ENCODE data around the gene TDRD10.

The TDRD10 gene

GRCh38 chr1:154502066-154502743, at the start of gene TDRD10, which contains the start of gene SHE:
TDRD10 (plus strand) TSS chr1:154502219; CDS start chr1:154506904, 4,685 bp downstream.
SHE (minus strand) TSS chr1:154502412; CDS start chr1:154502026, 386 bp downstream.
- CTCF ChIA-PET: no interaction called here
- TF ChIP-seq HDGF (IDR thresholded peaks at IDR 0.05; ENCODE audit: borderline replicate concordance) (no peak), FOXA1 (IDR thresholded peaks at IDR 0.05) (no peak), SP1 (IDR thresholded peaks at IDR 0.05) (no peak), ZNF384 (IDR thresholded peaks at IDR 0.05) (no peak), BHLHE40 (IDR thresholded peaks at IDR 0.05; ENCODE audit: borderline replicate concordance) (no peak), PKNOX1 (IDR thresholded peaks at IDR 0.05) (no peak), CTBP1 (IDR thresholded peaks at IDR 0.05; ENCODE audit: borderline replicate concordance) (no peak), NFRKB (IDR thresholded peaks at IDR 0.05) (no peak), TARDBP (IDR thresholded peaks at IDR 0.05) (no peak), FOXM1 (IDR thresholded peaks at IDR 0.05; ENCODE audit: borderline replicate concordance) (no peak), SUZ12 (IDR thresholded peaks at IDR 0.05) (no peak), L3MBTL2 (conservative IDR thresholded peaks at IDR 0.05) (no peak), ARNT (IDR thresholded peaks at IDR 0.05) (no peak), LEF1 (IDR thresholded peaks at IDR 0.05; ENCODE audit: borderline replicate concordance) (no peak), ELF4 (IDR thresholded peaks at IDR 0.05) (no peak), FOXK2 (IDR thresholded peaks at IDR 0.05) (no peak)
- DNase-seq (ENCODE audit: extremely low spot score): no peak
- POLR2A ChIA-PET: no interaction called here

DNA sequence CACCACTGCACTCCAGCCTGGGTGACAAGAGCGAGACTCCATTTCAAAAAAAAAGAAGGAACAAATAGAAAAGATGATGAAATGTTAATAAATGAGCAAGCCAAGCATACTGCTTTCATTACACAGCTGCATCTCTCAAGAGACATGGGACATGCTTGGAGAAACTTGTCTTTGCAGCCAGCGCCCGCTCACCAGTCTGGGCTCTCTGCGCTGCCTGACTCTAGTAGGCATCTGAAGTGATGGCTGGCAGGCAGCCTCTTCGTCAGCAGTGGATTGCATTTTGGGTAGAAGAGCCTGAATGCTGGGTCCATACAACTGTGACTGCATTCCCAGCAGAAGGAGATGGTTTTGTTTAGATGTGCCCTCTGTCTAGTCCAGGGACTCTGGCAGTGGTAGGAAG, 48.9 kb upstream of the TDRD10 start:
- no peak for DNase-seq (ENCODE audit: extremely low spot score)
- ChIA-PET CTCF (no interaction called here), POLR2A (no interaction called here)
- TF ChIP-seq ARNT (IDR thresholded peaks at IDR 0.05): no peak

DNA sequence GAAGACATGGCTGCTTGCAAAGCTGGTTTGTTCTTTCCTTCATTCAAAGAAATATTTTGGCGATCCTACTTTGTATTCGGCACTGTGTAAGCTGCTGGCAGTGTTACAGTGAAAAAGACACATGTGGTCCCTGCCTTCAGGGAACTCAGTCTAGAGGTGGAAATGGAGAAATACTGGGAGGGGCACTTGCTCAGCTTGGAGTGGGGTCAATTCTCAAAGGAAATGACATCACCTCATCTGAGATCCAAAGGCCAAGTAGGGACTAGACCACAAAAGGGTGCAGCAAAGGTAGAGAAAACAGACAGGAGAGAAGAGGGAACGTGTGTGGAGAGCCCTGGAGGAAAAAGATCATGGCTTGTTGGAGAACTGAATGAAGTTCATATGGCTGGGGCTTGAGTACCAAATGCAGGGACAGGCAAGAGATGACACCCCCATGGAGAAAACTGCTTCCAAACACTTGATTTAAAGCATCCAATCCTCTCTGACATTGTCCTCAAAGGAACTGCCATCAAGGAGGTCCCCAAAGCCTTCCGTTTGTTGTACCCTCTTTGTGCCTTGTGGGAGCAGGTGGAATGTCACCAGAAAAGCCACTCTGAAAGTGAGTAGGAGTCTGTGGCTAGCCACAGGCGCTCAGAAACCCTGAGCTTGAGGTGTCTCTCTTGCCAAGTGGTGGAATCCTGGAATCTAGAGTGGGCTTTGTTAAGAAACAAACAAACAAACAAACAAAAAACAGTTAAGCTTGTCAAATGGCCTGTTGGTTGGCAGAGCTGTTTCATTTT, 48.3 kb upstream of the TDRD10 start:
- ChIA-PET CTCF (interaction anchor here (0.5 to 1.0 kb wide), 2 partner anchors 10 to 11 kb away, joined by 3 to 4 read pairs; no protein-coding TSS in a partner anchor), POLR2A (no interaction called here)
- no peak for DNase-seq (ENCODE audit: extremely low spot score)
- TF ChIP-seq FOXM1 (IDR thresholded peaks at IDR 0.05; ENCODE audit: borderline replicate concordance): no peak
- TF ChIP-seq HDGF (IDR thresholded peaks at IDR 0.05; ENCODE audit: borderline replicate concordance): no peak
- no peak for TF ChIP-seq ARNT (IDR thresholded peaks at IDR 0.05)
- no peak for TF ChIP-seq FOXA1 (IDR thresholded peaks at IDR 0.05)
- TF ChIP-seq SP1 (IDR thresholded peaks at IDR 0.05): no peak
- no peak for TF ChIP-seq BHLHE40 (IDR thresholded peaks at IDR 0.05; ENCODE audit: borderline replicate concordance)
- TF ChIP-seq ZNF384 (IDR thresholded peaks at IDR 0.05): no peak
- TF ChIP-seq FOXK2 (IDR thresholded peaks at IDR 0.05): no peak
- no peak for TF ChIP-seq SUZ12 (IDR thresholded peaks at IDR 0.05)
- TF ChIP-seq TARDBP (IDR thresholded peaks at IDR 0.05): no peak
- no peak for TF ChIP-seq CTBP1 (IDR thresholded peaks at IDR 0.05; ENCODE audit: borderline replicate concordance)
- TF ChIP-seq ELF4 (IDR thresholded peaks at IDR 0.05): no peak
- no peak for TF ChIP-seq L3MBTL2 (conservative IDR thresholded peaks at IDR 0.05)
- no peak for TF ChIP-seq NFRKB (IDR thresholded peaks at IDR 0.05)
- no peak for TF ChIP-seq LEF1 (IDR thresholded peaks at IDR 0.05; ENCODE audit: borderline replicate concordance)
- TF ChIP-seq PKNOX1 (IDR thresholded peaks at IDR 0.05): no peak

DNA sequence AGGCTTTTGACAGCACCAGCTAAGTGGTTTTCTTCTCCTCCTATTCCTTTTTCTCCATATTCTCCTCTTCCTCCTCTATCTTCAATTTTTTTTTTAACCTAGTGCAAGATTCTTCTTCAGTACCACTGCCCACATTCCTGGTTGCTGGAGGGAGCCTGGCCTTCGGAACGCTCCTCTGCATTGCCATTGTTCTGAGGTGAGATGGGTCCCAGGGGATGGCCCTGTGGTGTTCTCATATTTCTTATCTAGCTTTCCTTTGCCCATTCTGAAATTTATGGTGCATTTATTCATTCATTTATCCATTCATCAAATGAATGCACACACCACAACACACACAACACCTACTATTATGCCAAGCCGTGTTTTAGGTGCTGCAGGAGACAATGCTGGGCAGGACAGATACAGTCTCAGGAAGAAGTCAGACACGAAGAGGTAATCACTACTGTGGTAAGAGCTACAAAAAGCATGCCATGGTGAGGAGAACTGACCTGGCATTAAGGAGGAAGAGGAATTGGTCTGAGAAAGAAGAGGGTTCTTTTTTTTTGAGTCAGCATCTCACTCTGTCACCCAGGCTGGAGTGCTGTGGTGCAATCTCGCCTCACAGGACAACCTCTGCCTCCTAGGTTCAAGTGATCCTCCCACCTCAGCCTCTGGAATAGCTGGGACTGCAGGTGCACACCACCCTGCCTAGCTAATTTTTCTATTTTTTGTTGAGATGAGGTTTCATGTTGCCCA, 47.5 kb upstream of the TDRD10 start:
- no peak for DNase-seq (ENCODE audit: extremely low spot score)
- ChIA-PET POLR2A (no interaction called here), CTCF (interaction anchor here (0.5 to 1.0 kb wide), 2 partner anchors 10 to 11 kb away, joined by 3 to 4 read pairs; no protein-coding TSS in a partner anchor)
- TF ChIP-seq FOXM1 (IDR thresholded peaks at IDR 0.05; ENCODE audit: borderline replicate concordance) (no peak), CTBP1 (IDR thresholded peaks at IDR 0.05; ENCODE audit: borderline replicate concordance) (no peak), BHLHE40 (IDR thresholded peaks at IDR 0.05; ENCODE audit: borderline replicate concordance) (no peak), L3MBTL2 (conservative IDR thresholded peaks at IDR 0.05) (no peak), HDGF (IDR thresholded peaks at IDR 0.05; ENCODE audit: borderline replicate concordance) (no peak), NFRKB (IDR thresholded peaks at IDR 0.05) (no peak), ARNT (IDR thresholded peaks at IDR 0.05) (no peak), FOXA1 (IDR thresholded peaks at IDR 0.05) (no peak), ZNF384 (IDR thresholded peaks at IDR 0.05) (no peak), FOXK2 (IDR thresholded peaks at IDR 0.05) (no peak), SP1 (IDR thresholded peaks at IDR 0.05) (no peak), TARDBP (IDR thresholded peaks at IDR 0.05) (no peak), SUZ12 (IDR thresholded peaks at IDR 0.05) (no peak), LEF1 (IDR thresholded peaks at IDR 0.05; ENCODE audit: borderline replicate concordance) (no peak), ELF4 (IDR thresholded peaks at IDR 0.05) (no peak)

GRCh38 chr1:154456631-154457030, 45.4 kb upstream of the TDRD10 start:
- no peak for DNase-seq (ENCODE audit: extremely low spot score)
- CTCF ChIA-PET: interaction anchor here (0.7 kb wide), 1 partner anchor 10 kb away, joined by 3 read pairs; no protein-coding TSS in a partner anchor
- TF ChIP-seq FOXM1 (IDR thresholded peaks at IDR 0.05; ENCODE audit: borderline replicate concordance): no peak
- no peak for TF ChIP-seq HDGF (IDR thresholded peaks at IDR 0.05; ENCODE audit: borderline replicate concordance)
- no peak for TF ChIP-seq ARNT (IDR thresholded peaks at IDR 0.05)
- no peak for TF ChIP-seq LEF1 (IDR thresholded peaks at IDR 0.05; ENCODE audit: borderline replicate concordance)
- TF ChIP-seq PKNOX1 (IDR thresholded peaks at IDR 0.05): no peak
- TF ChIP-seq NFRKB (IDR thresholded peaks at IDR 0.05): no peak
- no peak for TF ChIP-seq SUZ12 (IDR thresholded peaks at IDR 0.05)
- TF ChIP-seq L3MBTL2 (conservative IDR thresholded peaks at IDR 0.05): no peak
- POLR2A ChIA-PET: no interaction called here

Measured in HEK293T (cell line).